ENCODE results near the gene MRPL4.

MRPL4 gene

GRCh38 chr19:10305139-10305806 is 53.3 kb downstream of the MRPL4 start:
- FAIRE-seq: no peak
- TF ChIP-seq CTCF (IDR thresholded peaks at IDR 0.05; ENCODE audit: insufficient read depth, missing control alignments): no peak
- DNase-seq (ENCODE audit: insufficient read length, low spot score): no peak

- FAIRE-seq: no peak
- no peak for TF ChIP-seq CTCF (IDR thresholded peaks at IDR 0.05; ENCODE audit: insufficient read depth, missing control alignments)
Measured at GRCh38 chr19:10306327-10306726, 54.3 kb downstream of the MRPL4 start.

GRCh38 chr19:10309423-10309822 is 57.4 kb downstream of the MRPL4 start, which contains the start of gene ZGLP1:
ZGLP1 (minus strand) TSS chr19:10309815.
- FAIRE-seq: no peak
- no peak for TF ChIP-seq CTCF (IDR thresholded peaks at IDR 0.05; ENCODE audit: insufficient read depth, missing control alignments)
- no peak for DNase-seq (ENCODE audit: insufficient read length, low spot score)

More at GRCh38 chr19:10306327-10306726, 54.3 kb downstream of the MRPL4 start:
- no peak for DNase-seq (ENCODE audit: insufficient read length, low spot score)

Measured in D721Med (cell line).